HepG2 (cell line): ENCODE data around the gene PLCB1. TPM values are rescaled to one million over a fixed set of nuclear protein-coding genes. Genes with fewer than 3 reads are reported as not detected.

ENCODE experiments used
- CBX2 ChIP-seq, 2 experiments: fragments of 200-600 bp in 1 of 2; sonication (generic); formaldehyde crosslinking in 1 of 2; IDR thresholded peaks; 2 replicates each; pipeline versions ENCODE4 v1.7.0 to v1.8.1; 2018 to 2022; ENCODE audit warnings: low read depth in 2 of 2, low read length in 1 of 2, mild to moderate bottlenecking in 1 of 2, missing genetic modification reagents in 1 of 2
- HNRNPUL1 ChIP-seq: fragments of 200-400 bp; formaldehyde crosslinking; IDR thresholded peaks from 2 replicates; pipeline ENCODE4 v1.6.1; 2017; ENCODE audit warnings: low read depth, mild to moderate bottlenecking, low read length, moderate library complexity
- JUNB ChIP-seq: sonication (generic); formaldehyde crosslinking; IDR thresholded peaks from 2 replicates; pipeline ENCODE4 v1.8.0; 2022; ENCODE audit warnings: missing genetic modification reagents, mild to moderate bottlenecking, borderline replicate concordance
- MAFG ChIP-seq: sonication (generic); formaldehyde crosslinking; IDR thresholded peaks from 2 replicates; pipeline ENCODE4 v1.5.1; 2020; ENCODE audit warnings: mild to moderate bottlenecking, missing genetic modification reagents
- MEIS2 ChIP-seq: sonication (generic); formaldehyde crosslinking; IDR thresholded peaks from 2 replicates; pipeline ENCODE4 v1.9.0; 2021; ENCODE audit warnings: mild to moderate bottlenecking, missing genetic modification reagents
- MLLT10 ChIP-seq: sonication (generic); formaldehyde crosslinking; IDR thresholded peaks from 2 replicates; pipeline ENCODE4 v1.4.0; 2020; ENCODE audit warnings: missing genetic modification reagents
- MLX ChIP-seq: IDR thresholded peaks from 2 replicates; pipeline ENCODE4 v1.6.1; 2016
- MYPOP ChIP-seq: sonication (generic); formaldehyde crosslinking; IDR thresholded peaks from 2 replicates; pipeline ENCODE4 v1.8.1; 2023; ENCODE audit warnings: mild to moderate bottlenecking, moderate library complexity, missing genetic modification reagents
- NFYC ChIP-seq: IDR thresholded peaks from 2 replicates; pipeline ENCODE4 v1.6.1; 2016; ENCODE audit warnings: missing genetic modification reagents, missing compliant biosample characterization
- NR2C2 ChIP-seq: sonication (generic); formaldehyde crosslinking; IDR thresholded peaks from 2 replicates; pipeline ENCODE4 v1.4.0; 2020; ENCODE audit warnings: missing genetic modification reagents, mild to moderate bottlenecking, moderate library complexity, borderline replicate concordance
- PLRG1 ChIP-seq: fragments of 450-650 bp; conservative IDR thresholded peaks from 2 replicates; pipeline ENCODE4 v1.6.1; 2016
- RXRA ChIP-seq: sonication (generic); formaldehyde crosslinking; IDR thresholded peaks from 2 replicates; pipeline ENCODE4 v1.5.1; 2020; ENCODE audit warnings: missing genetic modification reagents
- TBX3 ChIP-seq: fragments of 450-650 bp; IDR thresholded peaks from 2 replicates; pipeline ENCODE4 v1.6.1; 2017; ENCODE audit warnings: antibody characterized with exemption, mild to moderate bottlenecking, inconsistent platforms, borderline replicate concordance
- ZNF724P ChIP-seq: sonication (generic); formaldehyde crosslinking; IDR thresholded peaks from 2 replicates; pipeline ENCODE4 v1.8.0; 2022; ENCODE audit warnings: missing genetic modification reagents, borderline replicate concordance
- polyA plus RNA-seq, 8 experiments: library from polyadenylated mRNA; depleted of rRNA in 3 of 8; stranded (reverse) in 7 of 8; unstranded in 1 of 8; fragments of >200 nt; fragmentation: Illumina TruSeq in 4 of 8; extraction: Trizol in 4 of 8; gene quantifications; 2 replicates each; pipeline versions ENCODE4 v1.2.1 to v1.2.3, GENCODE V29; 2011 to 2016; ENCODE audit warnings: low read depth in 4 of 8, missing spikeins in 1 of 8, mixed read lengths in 1 of 8; ENCODE audit not compliant: insufficient read depth in 1 of 8
- total RNA-seq, 5 experiments: library from RNA; depleted of rRNA; stranded (reverse); fragments of >200 nt; fragmentation: Illumina TruSeq; extraction: Trizol; gene quantifications; 2 replicates each; pipeline ENCODE4 v1.2.3, GENCODE V29; 2016; ENCODE audit warnings: low read depth in 1 of 5
- TF ChIP-seq, protein P1 (sequence below): sonication (generic); formaldehyde crosslinking; IDR thresholded peaks from 2 replicates; pipeline ENCODE4 v1.9.0; 2022; ENCODE audit warnings: missing genetic modification reagents, mild to moderate bottlenecking, borderline replicate concordance
- TF ChIP-seq, protein P2 (sequence below): sonication (generic); formaldehyde crosslinking; IDR thresholded peaks from 2 replicates; pipeline ENCODE4 v1.4.0; 2020; ENCODE audit warnings: low read depth, missing genetic modification reagents
- TF ChIP-seq, protein P3 (sequence below): sonication (generic); formaldehyde crosslinking; IDR thresholded peaks from 2 replicates; pipeline ENCODE4 v1.4.0; 2020; ENCODE audit warnings: mild to moderate bottlenecking, missing genetic modification reagents
- TF ChIP-seq, protein P4 (sequence below): sonication (generic); formaldehyde crosslinking; IDR thresholded peaks from 2 replicates; pipeline ENCODE4 v1.4.0; 2020; ENCODE audit warnings: missing genetic modification reagents
- TF ChIP-seq, protein P5 (sequence below): sonication (generic); formaldehyde crosslinking; IDR thresholded peaks from 2 replicates; pipeline ENCODE4 v1.5.0; 2020; ENCODE audit warnings: mild to moderate bottlenecking, missing genetic modification reagents

The PLCB1 gene
- total and polyA plus RNA-seq, 2 of the 13 experiments (the other 11 are each of a cell fraction or from before 2014, with no cell fraction given): 42.4 to 55.9 TPM

- TF ChIP-seq, protein P1, sequence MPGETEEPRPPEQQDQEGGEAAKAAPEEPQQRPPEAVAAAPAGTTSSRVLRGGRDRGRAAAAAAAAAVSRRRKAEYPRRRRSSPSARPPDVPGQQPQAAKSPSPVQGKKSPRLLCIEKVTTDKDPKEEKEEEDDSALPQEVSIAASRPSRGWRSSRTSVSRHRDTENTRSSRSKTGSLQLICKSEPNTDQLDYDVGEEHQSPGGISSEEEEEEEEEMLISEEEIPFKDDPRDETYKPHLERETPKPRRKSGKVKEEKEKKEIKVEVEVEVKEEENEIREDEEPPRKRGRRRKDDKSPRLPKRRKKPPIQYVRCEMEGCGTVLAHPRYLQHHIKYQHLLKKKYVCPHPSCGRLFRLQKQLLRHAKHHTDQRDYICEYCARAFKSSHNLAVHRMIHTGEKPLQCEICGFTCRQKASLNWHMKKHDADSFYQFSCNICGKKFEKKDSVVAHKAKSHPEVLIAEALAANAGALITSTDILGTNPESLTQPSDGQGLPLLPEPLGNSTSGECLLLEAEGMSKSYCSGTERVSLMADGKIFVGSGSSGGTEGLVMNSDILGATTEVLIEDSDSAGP (CRISPR knock-in tag): no peak
- TF ChIP-seq, protein P2, sequence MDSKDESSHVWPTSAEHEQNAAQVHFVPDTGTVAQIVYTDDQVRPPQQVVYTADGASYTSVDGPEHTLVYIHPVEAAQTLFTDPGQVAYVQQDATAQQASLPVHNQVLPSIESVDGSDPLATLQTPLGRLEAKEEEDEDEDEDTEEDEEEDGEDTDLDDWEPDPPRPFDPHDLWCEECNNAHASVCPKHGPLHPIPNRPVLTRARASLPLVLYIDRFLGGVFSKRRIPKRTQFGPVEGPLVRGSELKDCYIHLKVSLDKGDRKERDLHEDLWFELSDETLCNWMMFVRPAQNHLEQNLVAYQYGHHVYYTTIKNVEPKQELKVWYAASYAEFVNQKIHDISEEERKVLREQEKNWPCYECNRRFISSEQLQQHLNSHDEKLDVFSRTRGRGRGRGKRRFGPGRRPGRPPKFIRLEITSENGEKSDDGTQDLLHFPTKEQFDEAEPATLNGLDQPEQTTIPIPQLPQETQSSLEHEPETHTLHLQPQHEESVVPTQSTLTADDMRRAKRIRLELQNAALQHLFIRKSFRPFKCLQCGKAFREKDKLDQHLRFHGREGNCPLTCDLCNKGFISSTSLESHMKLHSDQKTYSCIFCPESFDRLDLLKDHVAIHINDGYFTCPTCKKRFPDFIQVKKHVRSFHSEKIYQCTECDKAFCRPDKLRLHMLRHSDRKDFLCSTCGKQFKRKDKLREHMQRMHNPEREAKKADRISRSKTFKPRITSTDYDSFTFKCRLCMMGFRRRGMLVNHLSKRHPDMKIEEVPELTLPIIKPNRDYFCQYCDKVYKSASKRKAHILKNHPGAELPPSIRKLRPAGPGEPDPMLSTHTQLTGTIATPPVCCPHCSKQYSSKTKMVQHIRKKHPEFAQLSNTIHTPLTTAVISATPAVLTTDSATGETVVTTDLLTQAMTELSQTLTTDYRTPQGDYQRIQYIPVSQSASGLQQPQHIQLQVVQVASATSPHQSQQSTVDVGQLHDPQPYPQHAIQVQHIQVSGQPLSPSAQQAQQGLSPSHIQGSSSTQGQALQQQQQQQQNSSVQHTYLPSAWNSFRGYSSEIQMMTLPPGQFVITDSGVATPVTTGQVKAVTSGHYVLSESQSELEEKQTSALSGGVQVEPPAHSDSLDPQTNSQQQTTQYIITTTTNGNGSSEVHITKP (CRISPR knock-in tag): no peak
- TF ChIP-seq MYPOP (CRISPR knock-in tag) (no peak), PLRG1 (no peak), NFYC (CRISPR knock-in tag) (no peak), RXRA (CRISPR knock-in tag) (no peak), MLLT10 (CRISPR knock-in tag) (no peak), JUNB (CRISPR knock-in tag) (no peak), ZNF724P (CRISPR knock-in tag) (no peak), NR2C2 (CRISPR knock-in tag) (no peak; the same call in 1 of the 2 replicates), CBX2 (IDR thresholded peaks at IDR 0.05; ENCODE audit: low read depth, low read length) (no peak), CBX2 (CRISPR knock-in tag; IDR thresholded peaks at IDR 0.05; ENCODE audit: low read depth) (no peak), TBX3 (peak; percentile 95), MEIS2 (CRISPR knock-in tag) (no peak), HNRNPUL1 (no peak), MLX (CRISPR knock-in tag) (peak; percentile 55), MAFG (CRISPR knock-in tag) (no peak)
- TF ChIP-seq, protein P3, sequence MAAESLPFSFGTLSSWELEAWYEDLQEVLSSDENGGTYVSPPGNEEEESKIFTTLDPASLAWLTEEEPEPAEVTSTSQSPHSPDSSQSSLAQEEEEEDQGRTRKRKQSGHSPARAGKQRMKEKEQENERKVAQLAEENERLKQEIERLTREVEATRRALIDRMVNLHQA (CRISPR knock-in tag): no peak
- TF ChIP-seq, protein P4, sequence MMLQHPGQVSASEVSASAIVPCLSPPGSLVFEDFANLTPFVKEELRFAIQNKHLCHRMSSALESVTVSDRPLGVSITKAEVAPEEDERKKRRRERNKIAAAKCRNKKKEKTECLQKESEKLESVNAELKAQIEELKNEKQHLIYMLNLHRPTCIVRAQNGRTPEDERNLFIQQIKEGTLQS (CRISPR knock-in tag): no peak
- TF ChIP-seq, protein P5, sequence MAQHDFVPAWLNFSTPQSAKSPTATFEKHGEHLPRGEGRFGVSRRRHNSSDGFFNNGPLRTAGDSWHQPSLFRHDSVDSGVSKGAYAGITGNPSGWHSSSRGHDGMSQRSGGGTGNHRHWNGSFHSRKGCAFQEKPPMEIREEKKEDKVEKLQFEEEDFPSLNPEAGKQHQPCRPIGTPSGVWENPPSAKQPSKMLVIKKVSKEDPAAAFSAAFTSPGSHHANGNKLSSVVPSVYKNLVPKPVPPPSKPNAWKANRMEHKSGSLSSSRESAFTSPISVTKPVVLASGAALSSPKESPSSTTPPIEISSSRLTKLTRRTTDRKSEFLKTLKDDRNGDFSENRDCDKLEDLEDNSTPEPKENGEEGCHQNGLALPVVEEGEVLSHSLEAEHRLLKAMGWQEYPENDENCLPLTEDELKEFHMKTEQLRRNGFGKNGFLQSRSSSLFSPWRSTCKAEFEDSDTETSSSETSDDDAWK (CRISPR knock-in tag): no peak
Measured at GRCh38 chr20:8330785-8331695, 199.0 kb downstream of the PLCB1 start (continued).
